Mesendoderm (in vitro differentiated cells): ENCODE data around the gene ZNF367.

Experiments used
- DNase-seq: peaks from one replicate; pipeline ENCODE4 v3.0.0; 2013
- H2AK5ac ChIP-seq: 2 replicates; pipeline ENCODE4 v1.6.1; 2013; ENCODE audit warnings: low read length, inconsistent platforms
- H2BK120ac ChIP-seq: 2 replicates; pipeline ENCODE4 v1.6.1; 2013; ENCODE audit warnings: low read depth, mild to moderate bottlenecking, low read length, moderate library complexity, mixed read lengths
- H2BK15ac ChIP-seq: replicated peaks from 2 replicates; pipeline ENCODE4 v1.6.1; 2013; ENCODE audit warnings: low read depth, mild to moderate bottlenecking, moderate library complexity
- H2BK5ac ChIP-seq: 2 replicates; pipeline ENCODE4 v1.6.1; 2013; ENCODE audit warnings: low read length, inconsistent platforms
- H3K18ac ChIP-seq: 2 replicates; pipeline ENCODE4 v1.6.1; 2013; ENCODE audit warnings: mild to moderate bottlenecking, low read length, mixed read lengths
- H3K23ac ChIP-seq: one replicate; pipeline ENCODE4 v1.6.1; 2013; ENCODE audit warnings: low read length
- H3K27ac ChIP-seq: 2 replicates; pipeline ENCODE4 v1.5.1; 2013; ENCODE audit warnings: low read depth, mild to moderate bottlenecking, inconsistent platforms, low read length, moderate library complexity
- H3K27me3 ChIP-seq: 2 replicates; pipeline ENCODE4 v1.6.1; 2013; ENCODE audit warnings: low read length, control low read depth, mild to moderate bottlenecking, inconsistent platforms; ENCODE audit not compliant: insufficient read depth, poor library complexity
- H3K36me3 ChIP-seq: 2 replicates; pipeline ENCODE4 v1.6.1; 2013; ENCODE audit warnings: low read length, inconsistent platforms; ENCODE audit not compliant: control insufficient read depth, insufficient read depth
- H3K4ac ChIP-seq: one replicate; pipeline ENCODE4 v1.6.1; 2013; ENCODE audit warnings: low read depth, mild to moderate bottlenecking, low read length, moderate library complexity
- H3K4me1 ChIP-seq: 2 replicates; pipeline ENCODE4 v1.6.1; 2013; ENCODE audit warnings: low read depth, low read length, inconsistent platforms; ENCODE audit not compliant: control insufficient read depth
- H3K4me2 ChIP-seq: 2 replicates; pipeline ENCODE4 v1.6.1; 2013; ENCODE audit warnings: low read length
- H3K4me3 ChIP-seq: 2 replicates; pipeline ENCODE4 v1.5.1; 2013; ENCODE audit warnings: mild to moderate bottlenecking, low read length
- H3K56ac ChIP-seq: one replicate; pipeline ENCODE4 v1.6.1; 2013; ENCODE audit warnings: low read length
- H3K79me1 ChIP-seq: 2 replicates; pipeline ENCODE4 v1.6.1; 2013; ENCODE audit warnings: low read length, inconsistent platforms
- H3K79me2 ChIP-seq: 2 replicates; pipeline ENCODE4 v1.6.1; 2013; ENCODE audit warnings: mild to moderate bottlenecking, low read length; ENCODE audit not compliant: control insufficient read depth, insufficient read depth
- H3K9ac ChIP-seq: 2 replicates; pipeline ENCODE4 v1.6.1; 2013; ENCODE audit warnings: low read length, inconsistent platforms
- H4K5ac ChIP-seq: one replicate; pipeline ENCODE4 v1.6.1; 2013; ENCODE audit warnings: low read length
- H4K8ac ChIP-seq: one replicate; pipeline ENCODE4 v1.6.1; 2013; ENCODE audit warnings: low read depth, mild to moderate bottlenecking, control low read depth, low read length, moderate library complexity
- WGBS: extraction: QIAGEN DNeasy Blood & Tissue Kit; methylation state at CpG from one replicate; pipeline ENCODE4 v1.1.7; 2013; ENCODE audit warnings: low lambda C conversion rate, missing lambda C conversion rate; ENCODE audit not compliant: insufficient coverage; ENCODE audit errors: extremely low coverage; 5-methylcytosine and 5-hydroxymethylcytosine counted together

ZNF367 gene

DNA sequence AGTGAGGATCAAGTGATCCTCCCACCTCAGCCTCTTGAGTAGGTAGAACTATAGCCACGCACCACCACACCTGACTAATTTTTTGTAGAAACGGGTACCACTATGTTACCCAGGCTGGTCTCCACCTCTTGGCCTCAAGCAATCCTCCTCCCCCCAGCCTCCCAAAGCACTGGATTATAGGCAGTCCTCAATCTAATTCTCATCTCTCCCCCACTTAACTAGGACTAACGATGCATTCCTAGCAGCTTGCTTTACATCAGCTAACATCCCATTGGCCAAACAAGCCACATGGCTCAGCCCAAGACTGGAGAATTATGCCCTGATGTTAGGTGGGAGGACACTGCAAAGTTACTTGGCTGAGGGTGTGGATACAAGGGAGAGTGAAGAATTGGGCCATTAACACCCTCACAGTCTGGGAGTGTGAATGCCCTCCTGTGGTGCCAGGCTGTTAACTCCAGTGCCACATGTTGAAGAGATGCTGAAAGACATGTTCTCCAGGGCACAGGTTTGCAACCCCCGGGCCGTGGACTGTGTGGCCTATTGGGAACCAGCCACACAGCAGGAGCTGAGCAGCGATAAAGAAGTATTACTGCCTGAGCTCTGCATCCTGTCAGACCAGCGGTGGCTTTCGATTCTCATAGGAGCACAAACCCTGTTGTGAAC is 5.3 kb upstream of the ZNF367 start:
- no peaks in the 10 kb centered on the region for H3K27me3 ChIP-seq
- H4K5ac ChIP-seq = no peak overlapping the region

DNA sequence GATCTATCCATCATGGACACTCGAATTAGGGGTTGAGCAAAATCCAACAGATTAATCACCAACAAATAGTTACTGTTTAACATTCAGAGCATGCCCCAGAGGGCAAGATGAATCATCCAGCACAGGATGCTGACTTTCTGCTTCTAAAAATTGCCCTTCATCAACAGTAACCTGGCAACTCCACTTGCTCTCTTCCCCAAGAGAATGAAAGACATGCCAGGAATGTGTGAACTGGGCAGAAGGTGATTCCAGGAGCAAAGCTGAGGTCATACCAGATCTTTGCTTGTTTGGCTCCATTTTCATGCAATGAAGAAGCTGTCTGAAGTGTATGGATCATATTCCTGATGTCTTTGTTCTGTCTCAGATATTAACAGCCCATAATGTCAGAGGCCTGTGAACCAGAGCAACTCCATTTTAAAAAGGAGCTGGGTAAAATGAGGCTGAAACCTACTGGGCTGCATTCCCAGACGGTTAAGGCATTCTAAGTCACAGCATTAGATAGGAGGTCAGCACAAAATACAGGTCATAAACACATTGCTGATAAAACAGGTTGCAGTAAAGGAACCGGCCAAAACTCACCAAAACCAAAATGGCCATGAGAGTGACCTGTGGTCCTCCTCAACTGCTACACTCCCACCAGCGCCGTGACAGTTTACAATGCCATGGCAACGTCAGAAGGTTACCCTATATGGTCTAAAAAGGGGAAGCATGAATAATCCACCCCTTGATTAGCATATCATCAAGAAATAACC is 2.5 kb upstream of the ZNF367 start:
- H3K4me1 ChIP-seq = peaks cover 3% of the 10 kb centered on the region
- no peak overlapping the region for H3K9ac ChIP-seq
- H2BK15ac ChIP-seq = no peak overlapping the region
- H3K27me3 ChIP-seq = no peaks in the 10 kb centered on the region
- peak; percentile 99 for DNase-seq
- H2BK5ac ChIP-seq = no peak overlapping the region
- H3K56ac ChIP-seq = no peak overlapping the region
- H3K4ac ChIP-seq = no peak overlapping the region
- H4K8ac ChIP-seq = no peak overlapping the region
- no peaks in the 10 kb centered on the region for H3K36me3 ChIP-seq
- H2BK120ac ChIP-seq = no peak overlapping the region
- H3K23ac ChIP-seq = no peak overlapping the region
- WGBS = no CpG with 5 or more reads among the region's 6 CpGs
- H3K4me2 ChIP-seq = no peak overlapping the region
- no peak overlapping the region for H2AK5ac ChIP-seq
- H3K79me2 ChIP-seq = peaks cover 15% of the 10 kb centered on the region
- peak overlapping the region; percentile 9 for H3K27ac ChIP-seq
- no peak overlapping the region for H3K4me3 ChIP-seq
- H3K79me1 ChIP-seq = peaks cover 3% of the 10 kb centered on the region
- H3K18ac ChIP-seq = peak overlapping the region; percentile 56
- no peak overlapping the region for H4K5ac ChIP-seq

More for the DNA sequence above, 5.3 kb upstream of the ZNF367 start:
- H3K4ac ChIP-seq = no peak overlapping the region
- H3K79me2 ChIP-seq = no peaks in the 10 kb centered on the region
- H3K56ac ChIP-seq = peak overlapping the region; percentile 15
- no peak overlapping the region for H3K27ac ChIP-seq
- no peak overlapping the region for H2BK15ac ChIP-seq
- no peak overlapping the region for H3K23ac ChIP-seq
- H3K4me3 ChIP-seq = no peak overlapping the region
- H3K4me1 ChIP-seq = peaks cover 3% of the 10 kb centered on the region
- H3K9ac ChIP-seq = no peak overlapping the region
- no peak overlapping the region for H3K4me2 ChIP-seq
- H2BK120ac ChIP-seq = no peak overlapping the region
- DNase-seq = peak; percentile 91
- H2BK5ac ChIP-seq = no peak overlapping the region
- no peaks in the 10 kb centered on the region for H3K79me1 ChIP-seq
- H3K18ac ChIP-seq = no peak overlapping the region
- H4K8ac ChIP-seq = no peak overlapping the region
- no peak overlapping the region for H2AK5ac ChIP-seq
- no CpG with 5 or more reads among the region's 8 CpGs for WGBS
- H3K36me3 ChIP-seq = no peaks in the 10 kb centered on the region

DNA sequence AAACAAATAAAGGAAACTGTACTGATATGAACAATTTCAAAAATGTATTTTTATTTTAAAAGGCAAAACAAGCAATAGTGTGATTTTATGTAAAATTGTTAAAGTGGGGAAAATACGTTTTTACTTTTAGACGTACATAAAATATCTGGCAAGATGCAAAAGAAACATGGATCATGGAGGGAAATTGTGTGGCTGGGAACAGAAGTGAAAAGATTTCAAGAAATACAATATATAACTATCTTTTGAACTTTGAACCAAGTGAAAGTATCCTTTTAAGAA is 1.5 kb upstream of the ZNF367 start:
- Histone ChIP-seq H3K56ac (no peak overlapping the region), H3K36me3 (no peaks in the 10 kb centered on the region), H3K4me2 (no peak overlapping the region), H2AK5ac (no peak overlapping the region), H3K79me1 (peaks cover 3% of the 10 kb centered on the region), H3K18ac (no peak overlapping the region), H3K27me3 (no peaks in the 10 kb centered on the region), H4K8ac (no peak overlapping the region), H3K4me1 (peaks cover 3% of the 10 kb centered on the region), H2BK120ac (no peak overlapping the region), H2BK15ac (no peak overlapping the region), H3K4ac (no peak overlapping the region), H2BK5ac (no peak overlapping the region), H3K4me3 (no peak overlapping the region), H4K5ac (no peak overlapping the region), H3K9ac (no peak overlapping the region), H3K79me2 (peaks cover 18% of the 10 kb centered on the region), H3K27ac (no peak overlapping the region), H3K23ac (no peak overlapping the region)
- DNase-seq = no peak
- 100% methylated on average over 2 of the region's 2 CpGs for WGBS

DNA sequence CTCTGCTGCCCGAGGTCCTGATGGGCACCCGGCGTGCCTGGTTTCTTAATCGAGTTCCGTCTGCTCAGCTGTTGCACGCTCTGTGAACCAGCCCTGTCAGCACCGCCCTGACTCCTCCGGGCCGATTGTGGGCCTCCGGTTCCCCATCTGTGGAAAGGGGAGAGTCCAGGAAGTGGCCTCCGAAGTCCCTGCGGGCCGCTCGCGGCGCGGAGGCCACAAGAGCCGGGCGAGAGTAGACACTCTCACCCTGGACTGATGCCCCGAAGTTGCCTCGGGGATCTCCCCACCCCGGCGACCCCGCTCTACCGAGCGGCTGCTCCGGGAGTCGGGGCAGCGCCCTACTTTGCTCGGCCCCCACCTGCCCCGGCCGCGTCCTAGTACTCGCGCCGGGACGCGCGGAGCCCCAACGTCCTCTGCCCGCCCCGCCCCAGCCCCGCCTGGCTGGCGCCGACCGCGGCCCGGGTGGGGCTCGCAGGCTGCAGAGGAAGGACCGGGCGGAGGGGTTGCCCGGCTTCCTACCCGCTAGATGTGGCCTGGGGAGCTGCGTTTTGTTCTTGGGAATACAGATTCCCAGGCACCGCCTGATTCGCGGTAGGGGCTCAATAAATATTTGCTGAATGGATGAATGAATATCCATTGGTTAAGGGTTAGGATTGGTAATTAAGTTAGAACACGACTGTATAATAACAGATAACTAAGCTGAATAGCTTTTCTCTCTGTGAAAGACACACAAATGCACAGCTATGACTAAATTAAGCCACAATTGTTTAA is 935 bp upstream of the ZNF367 start:
- Histone ChIP-seq H3K4ac (peak overlapping the region; percentile 86), H3K4me1 (peaks cover 3% of the 10 kb centered on the region), H3K36me3 (no peaks in the 10 kb centered on the region), H4K8ac (peak overlapping the region; percentile 65), H3K79me2 (peaks cover 22% of the 10 kb centered on the region), H3K27ac (peak overlapping the region; percentile 100), H3K56ac (peak overlapping the region; percentile 98), H3K9ac (peak overlapping the region; percentile 95), H3K79me1 (peaks cover 3% of the 10 kb centered on the region), H3K4me3 (peak overlapping the region; percentile 77), H2AK5ac (no peak overlapping the region), H3K4me2 (peak overlapping the region; percentile 92), H3K27me3 (no peaks in the 10 kb centered on the region), H3K18ac (peak overlapping the region; percentile 96), H4K5ac (no peak overlapping the region), H2BK5ac (peak overlapping the region; percentile 96), H2BK120ac (peak overlapping the region; percentile 35), H3K23ac (no peak overlapping the region), H2BK15ac (no peak overlapping the region)
- DNase-seq = peak; percentile 85
- WGBS = no CpG with 5 or more reads among the region's 58 CpGs

DNA sequence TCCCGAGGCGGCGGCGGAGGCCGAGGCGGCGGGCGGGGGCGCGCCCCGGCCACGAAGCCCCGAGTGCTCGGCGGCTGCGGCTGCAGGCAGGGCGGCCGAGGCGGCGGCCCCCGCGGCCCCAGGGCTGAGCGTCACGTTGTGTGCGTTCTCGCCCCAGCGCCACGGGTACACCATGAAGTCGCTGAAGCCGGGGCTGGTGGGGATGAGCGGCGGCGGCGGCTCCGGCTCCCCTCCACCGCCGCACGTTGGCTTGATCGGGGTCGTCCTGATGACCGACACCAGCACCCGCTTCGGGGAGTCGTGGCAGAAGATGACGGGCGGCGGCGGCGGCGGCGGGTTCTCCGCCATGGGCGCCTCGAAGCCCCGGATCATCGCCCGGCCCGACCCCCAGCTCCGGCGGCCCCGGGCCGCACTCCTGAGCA is 498 bp downstream of the ZNF367 start:
- Histone ChIP-seq H3K18ac (peak overlapping the region; percentile 42), H2BK5ac (no peak overlapping the region), H3K4ac (peak overlapping the region; percentile 65), H3K27me3 (no peaks in the 10 kb centered on the region), H2BK120ac (no peak overlapping the region), H2AK5ac (no peak overlapping the region), H3K23ac (no peak overlapping the region), H3K79me1 (peaks cover 3% of the 10 kb centered on the region), H3K79me2 (peaks cover 34% of the 10 kb centered on the region), H3K4me1 (no peaks in the 10 kb centered on the region), H2BK15ac (no peak overlapping the region), H3K9ac (peak overlapping the region; percentile 96), H3K27ac (peak overlapping the region; percentile 80), H4K5ac (no peak overlapping the region), H3K56ac (peak overlapping the region; percentile 93), H3K36me3 (no peaks in the 10 kb centered on the region), H3K4me2 (peak overlapping the region; percentile 93), H3K4me3 (peak overlapping the region; percentile 86), H4K8ac (no peak overlapping the region)
- WGBS = no CpG with 5 or more reads among the region's 62 CpGs
- no peak for DNase-seq
